Measurements from ENCODE around the gene ANLN. TPM values are rescaled to one million over a fixed set of nuclear protein-coding genes. Genes with fewer than 3 reads are reported as not detected.

Gene ANLN
- total RNA-seq, 1 experiment from 2014 or later: 106 TPM

- intact Hi-C loops (cut with micrococcal nuclease; ENCODE audit: unreplicated experiment): no loop called here
- no peak for TF ChIP-seq CTCF (IDR thresholded peaks at IDR 0.05; ENCODE audit: insufficient read depth in 1 of 2, low read depth in 1 of 2, low read length in 1 of 2, severe bottlenecking in 1 of 2, unreplicated experiment in 1 of 2)
Measured at GRCh38 chr7:36409180-36409579, 19.5 kb downstream of the ANLN start.

GRCh38 chr7:36415144-36415543 is 25.5 kb downstream of the ANLN start:
- H3K27me3 Mint-ChIP-seq (ENCODE audit: insufficient read depth, unreplicated experiment): no peaks in the 10 kb centered on the region
- intact Hi-C loops (cut with micrococcal nuclease; ENCODE audit: unreplicated experiment): no loop called here
- POLR2A ChIA-PET: no interaction called here
- H3K9me3 Mint-ChIP-seq (ENCODE audit: unreplicated experiment): no peaks in the 10 kb centered on the region
- Histone ChIP-seq H3K4me1 (0 out of 2 replicates have a peak, but pooled peaks cover 4% of the 10 kb centered on the region), H3K27me3 (replicated peaks; ENCODE audit: control insufficient read depth, insufficient read depth, low read length) (no peaks in the 10 kb centered on the region), H3K9me3 (no peaks in the 10 kb centered on the region), H3K36me3 (ENCODE audit: control insufficient read depth, insufficient read depth, low read length) (no peaks in the 10 kb centered on the region), H3K4me3 (ENCODE audit: low read depth, low read length) (no peak overlapping the region)
- no peak overlapping the region for H3K27ac Mint-ChIP-seq (ENCODE audit: unreplicated experiment)
- H3K36me3 Mint-ChIP-seq (ENCODE audit: insufficient read depth, unreplicated experiment): peaks cover 42% of the 10 kb centered on the region
- TF ChIP-seq CTCF (IDR thresholded peaks at IDR 0.05; ENCODE audit: insufficient read depth in 1 of 2, low read depth in 1 of 2, low read length in 1 of 2, severe bottlenecking in 1 of 2, unreplicated experiment in 1 of 2): no peak
- CTCF ChIA-PET: no interaction called here
- H3K4me3 Mint-ChIP-seq (ENCODE audit: unreplicated experiment): no peak overlapping the region
- no peak for DNase-seq
- no peaks in the 10 kb centered on the region for H3K4me1 Mint-ChIP-seq (ENCODE audit: low read depth, unreplicated experiment)
- BruUV-seq (replicated peaks): no TSS peak

More at GRCh38 chr7:36409180-36409579, 19.5 kb downstream of the ANLN start:
- Mint-ChIP-seq H3K4me1 (ENCODE audit: low read depth, unreplicated experiment) (no peaks in the 10 kb centered on the region), H3K4me3 (ENCODE audit: unreplicated experiment) (no peak overlapping the region), H3K27me3 (ENCODE audit: insufficient read depth, unreplicated experiment) (no peaks in the 10 kb centered on the region), H3K9me3 (ENCODE audit: unreplicated experiment) (no peaks in the 10 kb centered on the region), H3K27ac (ENCODE audit: unreplicated experiment) (no peak overlapping the region), H3K36me3 (ENCODE audit: insufficient read depth, unreplicated experiment) (peaks cover 29% of the 10 kb centered on the region)
- no peak for DNase-seq
- Histone ChIP-seq H3K27me3 (replicated peaks; ENCODE audit: control insufficient read depth, insufficient read depth, low read length) (no peaks in the 10 kb centered on the region), H3K4me3 (ENCODE audit: low read depth, low read length) (no peak overlapping the region), H3K4me1 (0 out of 2 replicates have a peak, but pooled peaks cover 4% of the 10 kb centered on the region), H3K36me3 (ENCODE audit: control insufficient read depth, insufficient read depth, low read length) (peaks cover 3% of the 10 kb centered on the region), H3K9me3 (no peaks in the 10 kb centered on the region)
- POLR2A ChIA-PET: no interaction called here
- no TSS peak for BruUV-seq (replicated peaks)
- CTCF ChIA-PET: no interaction called here

GRCh38 chr7:36416251-36416650 is 26.6 kb downstream of the ANLN start:
- H3K36me3 ChIP-seq (ENCODE audit: control insufficient read depth, insufficient read depth, low read length): no peaks in the 10 kb centered on the region
- no peak overlapping the region for H3K4me3 ChIP-seq (ENCODE audit: low read depth, low read length)
- H3K4me1 ChIP-seq: 0 out of 2 replicates have a peak, but pooled peaks cover 4% of the 10 kb centered on the region
- Mint-ChIP-seq H3K27ac (ENCODE audit: unreplicated experiment) (no peak overlapping the region), H3K36me3 (ENCODE audit: insufficient read depth, unreplicated experiment) (peaks cover 48% of the 10 kb centered on the region), H3K9me3 (ENCODE audit: unreplicated experiment) (no peaks in the 10 kb centered on the region), H3K4me3 (ENCODE audit: unreplicated experiment) (no peak overlapping the region), H3K27me3 (ENCODE audit: insufficient read depth, unreplicated experiment) (no peaks in the 10 kb centered on the region), H3K4me1 (ENCODE audit: low read depth, unreplicated experiment) (no peaks in the 10 kb centered on the region)
- intact Hi-C loops (cut with micrococcal nuclease; ENCODE audit: unreplicated experiment): no loop called here
- POLR2A ChIA-PET: no interaction called here
- no TSS peak for BruUV-seq (replicated peaks)
- CTCF ChIA-PET: no interaction called here
- H3K9me3 ChIP-seq: no peaks in the 10 kb centered on the region
- no peak for TF ChIP-seq CTCF (IDR thresholded peaks at IDR 0.05; ENCODE audit: insufficient read depth in 1 of 2, low read depth in 1 of 2, low read length in 1 of 2, severe bottlenecking in 1 of 2, unreplicated experiment in 1 of 2)
- no peak for DNase-seq
- no peaks in the 10 kb centered on the region for H3K27me3 ChIP-seq (replicated peaks; ENCODE audit: control insufficient read depth, insufficient read depth, low read length)
